GM19099 (cell line): Measurements from ENCODE around the gene NUDT8.
A peak's percentile ranks its signal among the peaks of the same experiment; 100 is the strongest.

ENCODE experiments used
- POLR2A ChIP-seq: IDR thresholded peaks from 3 replicates; pipeline ENCODE4 v1.6.1; 2011; ENCODE audit warnings: low read depth; ENCODE audit not compliant: insufficient read length; ENCODE audit errors: extremely low read depth

Gene NUDT8

DNA sequence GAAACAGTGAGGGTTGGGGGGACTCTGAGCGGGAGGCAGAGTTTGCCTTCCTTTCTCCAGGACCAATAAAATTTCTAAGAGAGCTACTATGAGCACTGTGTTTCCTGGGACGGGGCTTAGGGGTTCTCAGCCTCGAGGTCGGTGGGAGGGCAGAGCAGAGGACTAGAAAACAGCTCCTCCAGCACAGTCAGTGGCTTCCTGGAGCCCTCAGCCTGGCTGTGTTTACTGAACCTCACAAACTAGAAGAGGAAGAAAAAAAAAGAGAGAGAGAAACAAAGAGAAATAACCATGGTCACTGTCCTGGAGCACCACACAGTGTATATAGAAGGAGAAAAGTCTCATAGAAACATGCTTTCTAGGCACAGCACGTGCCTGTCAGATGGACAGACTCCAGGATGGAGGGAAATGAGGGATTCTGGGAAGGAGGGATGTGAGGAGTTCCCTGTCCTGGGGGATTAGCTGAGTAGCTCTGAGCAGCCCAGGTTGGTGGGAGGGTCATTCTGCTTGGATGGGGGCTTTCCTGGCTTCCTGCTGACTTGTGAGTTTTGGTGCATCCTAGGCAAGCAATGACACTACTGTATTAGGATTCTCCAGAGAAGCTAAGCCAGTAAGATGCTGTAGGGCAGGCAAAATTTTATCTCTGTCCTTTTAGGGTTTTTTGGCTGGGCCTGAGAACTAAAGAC is 43.0 kb downstream of the NUDT8 start:
- no peak for TF ChIP-seq POLR2A

DNA sequence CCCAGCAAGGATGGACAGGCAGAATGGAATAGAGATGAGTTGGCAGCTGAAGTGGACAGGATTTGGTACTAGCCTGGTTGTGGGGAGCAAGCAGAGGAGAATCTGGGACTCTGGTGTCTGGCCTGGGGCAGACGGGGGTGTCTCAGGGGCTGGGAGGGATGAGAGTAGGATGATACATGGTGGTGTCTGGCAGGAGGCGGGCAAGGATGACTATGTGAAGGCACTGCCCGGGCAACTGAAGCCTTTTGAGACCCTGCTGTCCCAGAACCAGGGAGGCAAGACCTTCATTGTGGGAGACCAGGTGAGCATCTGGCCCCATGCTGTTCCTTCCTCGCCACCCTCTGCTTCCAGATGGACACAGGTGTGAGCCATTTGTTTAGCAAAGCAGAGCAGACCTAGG is 43.8 kb downstream of the NUDT8 start:
- TF ChIP-seq POLR2A, result no peak

DNA sequence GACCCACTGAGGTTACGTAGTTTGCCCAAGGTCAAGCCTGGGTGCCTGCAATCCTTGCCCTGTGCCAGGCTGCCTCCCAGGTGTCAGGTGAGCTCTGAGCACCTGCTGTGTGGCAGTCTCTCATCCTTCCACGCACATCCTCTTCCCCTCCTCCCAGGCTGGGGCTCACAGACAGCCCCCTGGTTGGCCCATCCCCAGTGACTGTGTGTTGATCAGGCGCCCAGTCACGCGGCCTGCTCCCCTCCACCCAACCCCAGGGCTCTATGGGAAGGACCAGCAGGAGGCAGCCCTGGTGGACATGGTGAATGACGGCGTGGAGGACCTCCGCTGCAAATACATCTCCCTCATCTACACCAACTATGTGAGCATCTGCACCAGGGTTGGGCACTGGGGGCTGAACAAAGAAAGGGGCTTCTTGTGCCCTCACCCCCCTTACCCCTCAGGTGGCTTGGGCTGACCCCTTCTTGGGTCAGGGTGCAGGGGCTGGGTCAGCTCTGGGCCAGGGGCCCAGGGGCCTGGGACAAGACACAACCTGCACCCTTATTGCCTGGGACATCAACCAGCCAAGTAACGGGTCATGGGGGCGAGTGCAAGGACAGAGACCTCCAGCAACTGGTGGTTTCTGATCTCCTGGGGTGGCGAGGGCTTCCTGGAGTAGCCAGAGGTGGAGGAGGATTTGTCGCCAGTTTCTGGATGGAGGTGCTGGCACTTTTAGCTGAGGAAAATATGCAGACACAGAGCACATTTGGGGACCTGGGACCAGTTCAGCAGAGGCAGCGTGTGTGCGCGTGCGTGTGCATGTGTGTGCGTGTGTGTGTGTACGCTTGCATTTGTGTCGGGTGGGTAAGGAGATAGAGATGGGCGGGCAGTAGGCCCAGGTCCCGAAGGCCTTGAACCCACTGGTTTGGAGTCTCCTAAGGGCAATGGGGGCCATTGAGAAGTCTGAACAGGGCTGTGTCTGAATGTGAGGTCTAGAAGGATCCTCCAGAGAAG is 44.6 kb downstream of the NUDT8 start:
- TF ChIP-seq POLR2A, result no peak

DNA sequence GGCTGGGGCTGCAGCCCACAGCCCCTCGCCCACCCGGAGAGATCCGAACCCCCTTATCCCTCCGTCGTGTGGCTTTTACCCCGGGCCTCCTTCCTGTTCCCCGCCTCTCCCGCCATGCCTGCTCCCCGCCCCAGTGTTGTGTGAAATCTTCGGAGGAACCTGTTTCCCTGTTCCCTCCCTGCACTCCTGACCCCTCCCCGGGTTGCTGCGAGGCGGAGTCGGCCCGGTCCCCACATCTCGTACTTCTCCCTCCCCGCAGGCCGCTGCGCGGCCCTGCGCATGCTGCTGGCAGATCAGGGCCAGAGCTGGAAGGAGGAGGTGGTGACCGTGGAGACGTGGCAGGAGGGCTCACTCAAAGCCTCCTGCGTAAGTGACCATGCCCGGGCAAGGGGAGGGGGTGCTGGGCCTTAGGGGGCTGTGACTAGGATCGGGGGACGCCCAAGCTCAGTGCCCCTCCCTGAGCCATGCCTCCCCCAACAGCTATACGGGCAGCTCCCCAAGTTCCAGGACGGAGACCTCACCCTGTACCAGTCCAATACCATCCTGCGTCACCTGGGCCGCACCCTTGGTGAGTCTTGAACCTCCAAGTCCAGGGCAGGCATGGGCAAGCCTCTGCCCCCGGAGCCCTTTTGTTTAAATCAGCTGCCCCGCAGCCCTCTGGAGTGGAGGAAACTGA is 45.4 kb downstream of the NUDT8 start:
- TF ChIP-seq POLR2A, result no peak

DNA sequence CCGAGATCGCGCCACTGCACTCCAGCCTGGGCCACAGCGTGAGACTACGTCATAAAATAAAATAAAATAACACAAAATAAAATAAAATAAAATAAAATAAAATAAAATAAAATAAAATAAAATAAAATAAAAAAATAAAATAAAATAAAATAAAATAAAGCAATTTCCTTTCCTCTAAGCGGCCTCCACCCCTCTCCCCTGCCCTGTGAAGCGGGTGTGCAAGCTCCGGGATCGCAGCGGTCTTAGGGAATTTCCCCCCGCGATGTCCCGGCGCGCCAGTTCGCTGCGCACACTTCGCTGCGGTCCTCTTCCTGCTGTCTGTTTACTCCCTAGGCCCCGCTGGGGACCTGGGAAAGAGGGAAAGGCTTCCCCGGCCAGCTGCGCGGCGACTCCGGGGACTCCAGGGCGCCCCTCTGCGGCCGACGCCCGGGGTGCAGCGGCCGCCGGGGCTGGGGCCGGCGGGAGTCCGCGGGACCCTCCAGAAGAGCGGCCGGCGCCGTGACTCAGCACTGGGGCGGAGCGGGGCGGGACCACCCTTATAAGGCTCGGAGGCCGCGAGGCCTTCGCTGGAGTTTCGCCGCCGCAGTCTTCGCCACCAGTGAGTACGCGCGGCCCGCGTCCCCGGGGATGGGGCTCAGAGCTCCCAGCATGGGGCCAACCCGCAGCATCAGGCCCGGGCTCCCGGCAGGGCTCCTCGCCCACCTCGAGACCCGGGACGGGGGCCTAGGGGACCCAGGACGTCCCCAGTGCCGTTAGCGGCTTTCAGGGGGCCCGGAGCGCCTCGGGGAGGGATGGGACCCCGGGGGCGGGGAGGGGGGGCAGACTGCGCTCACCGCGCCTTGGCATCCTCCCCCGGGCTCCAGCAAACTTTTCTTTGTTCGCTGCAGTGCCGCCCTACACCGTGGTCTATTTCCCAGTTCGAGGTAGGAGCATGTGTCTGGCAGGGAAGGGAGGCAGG is 46.2 kb downstream of the NUDT8 start, which contains the start of gene GSTP1:
TSS of gene GSTP1 (plus strand) at position 566 of the 958 bp plus-strand sequence. CDS start at position 598, 32 bp downstream.
- TF ChIP-seq POLR2A, result peak; percentile 98

DNA sequence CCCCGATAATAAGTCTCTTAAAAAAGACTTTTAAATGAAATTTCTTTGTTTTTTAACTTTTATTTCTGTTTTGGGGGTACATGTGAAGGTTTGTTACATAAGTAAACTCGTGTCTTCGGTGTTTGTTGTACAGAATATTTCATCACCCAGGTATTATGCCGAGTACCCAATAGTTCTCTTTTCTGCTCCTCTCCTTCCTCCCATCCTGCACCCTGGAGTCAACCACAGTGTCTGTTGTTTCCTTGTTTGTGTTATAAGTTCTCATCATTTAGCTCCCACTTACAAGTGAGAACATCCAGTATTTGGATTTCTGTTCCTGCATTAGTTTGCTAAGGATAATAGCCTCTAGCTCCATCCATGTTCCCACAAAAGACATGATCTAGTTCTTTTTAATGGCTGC is 47.7 kb downstream of the NUDT8 start:
- TF ChIP-seq POLR2A, result no peak

DNA sequence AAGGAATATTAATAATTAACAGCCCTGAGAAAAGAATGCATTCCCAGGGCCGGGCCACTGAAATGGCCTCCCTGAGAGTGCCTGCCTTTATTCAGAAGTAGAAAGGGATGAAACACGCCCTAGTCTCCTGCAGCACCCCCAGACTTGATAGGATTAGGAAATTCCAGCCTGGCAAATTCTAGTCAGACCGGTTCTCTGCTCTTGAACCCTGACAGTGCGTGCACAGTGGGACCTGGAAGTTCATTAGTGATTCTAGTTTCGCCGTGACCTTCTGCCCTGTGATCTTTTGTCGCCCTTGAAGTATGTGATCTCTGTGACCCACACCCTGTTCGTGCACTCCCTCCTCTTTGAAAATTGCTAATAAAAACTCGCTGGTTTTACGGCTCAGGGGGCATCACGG is 48.3 kb downstream of the NUDT8 start:
- no peak for TF ChIP-seq POLR2A

DNA sequence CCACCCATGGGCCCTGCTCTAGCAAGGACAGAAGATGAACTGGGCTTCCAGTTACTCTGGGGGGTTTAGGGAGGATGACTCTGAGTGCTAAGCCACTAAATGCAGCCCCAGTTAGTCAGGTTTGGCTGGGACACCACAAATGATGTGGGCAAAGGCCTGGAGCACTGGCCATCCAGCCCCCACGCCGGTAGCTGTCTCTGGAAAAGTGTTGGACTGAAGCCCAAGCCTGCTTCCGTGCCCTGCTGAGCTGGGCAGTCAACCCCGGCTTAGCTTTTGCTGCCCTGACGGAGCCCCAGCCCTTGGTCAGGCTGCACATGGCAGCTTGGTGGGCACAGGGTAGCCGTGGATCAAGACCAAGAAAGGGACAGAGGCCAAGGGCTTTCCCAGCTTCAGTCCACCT is 51.8 kb downstream of the NUDT8 start:
- no peak for TF ChIP-seq POLR2A
